ENCODE results near the gene ZCCHC2. TPM values are rescaled to one million over a fixed set of nuclear protein-coding genes. Genes with fewer than 3 reads are reported as not detected.

Gene ZCCHC2
- total RNA-seq, 4 donors from 2014 or later, result 18.9 to 26.1 (median 23.8) TPM

GRCh38 chr18:62523631-62524439 lies 1.0 kb downstream of the ZCCHC2 start:
- no peak for TF ChIP-seq POLR2A (IDR thresholded peaks at IDR 0.05; ENCODE audit: low read depth)
- no peak for TF ChIP-seq POLR2AphosphoS5 (IDR thresholded peaks at IDR 0.05)
- TF ChIP-seq EP300 (IDR thresholded peaks at IDR 0.05), result no peak
- TF ChIP-seq CTCF (IDR thresholded peaks at IDR 0.05), result no peak
- intact Hi-C loops (cut with DNase I), result loop anchor here (5.0 to 10.0 kb wide), 3 partner anchors 97 to 1451 kb away; partner anchors contain the start of genes PHLPP1 and SERPINB8
- H3K36me3 ChIP-seq, result no peaks in the 10 kb centered on the region
- H3K27ac ChIP-seq (replicated peaks in 1 of 4), result peak overlapping the region; percentile 95 to 99 (median 98)
- no peaks in the 10 kb centered on the region for H3K27me3 ChIP-seq
- H3K4me3 ChIP-seq, result peak overlapping the region; percentile 91 to 96 (median 94)
- DNase-seq (ENCODE audit: extremely low spot score), result peak; percentile 91
- 0% methylated on average over 14 of the region's 100 CpGs for WGBS
- H3K4me1 ChIP-seq, result peaks cover 22 to 49% (median 39%) of the 10 kb centered on the region in 4 donors
- H3K9me3 ChIP-seq, result no peaks in the 10 kb centered on the region

- peak; percentile 93 for DNase-seq (ENCODE audit: extremely low spot score)
- intact Hi-C loops (cut with DNase I), result loop anchor here (5.0 to 10.0 kb wide), 4 partner anchors 58 to 1450 kb away; partner anchors contain the start of genes PHLPP1 and SERPINB8
- H3K4me1 ChIP-seq, result peaks cover 28 to 56% (median 46%) of the 10 kb centered on the region in 4 donors
Observed at GRCh38 chr18:62524440-62525200, 1.8 kb downstream of the ZCCHC2 start.

GRCh38 chr18:62525608-62526007 lies 2.8 kb downstream of the ZCCHC2 start:
- Histone ChIP-seq H3K27ac (replicated peaks in 1 of 4) (peak overlapping the region; percentile 95 to 99 (median 98)), H3K27me3 (no peaks in the 10 kb centered on the region), H3K9me3 (no peaks in the 10 kb centered on the region), H3K4me1 (peaks cover 32 to 65% (median 56%) of the 10 kb centered on the region in 4 donors), H3K4me3 (peak overlapping the region; percentile 91 to 96 (median 94)), H3K36me3 (no peaks in the 10 kb centered on the region)
- TF ChIP-seq CTCF (IDR thresholded peaks at IDR 0.05) (no peak), EP300 (IDR thresholded peaks at IDR 0.05) (no peak), POLR2AphosphoS5 (IDR thresholded peaks at IDR 0.05) (no peak), POLR2A (IDR thresholded peaks at IDR 0.05; ENCODE audit: low read depth) (no peak)
- no peak for DNase-seq (ENCODE audit: extremely low spot score)
- intact Hi-C loops (cut with DNase I), result loop anchor here (5.0 to 10.0 kb wide), 3 partner anchors 57 to 1449 kb away; partner anchors contain the start of genes PHLPP1 and SERPINB8
- 73% methylated on average over 9 of the region's 9 CpGs for WGBS

More at GRCh38 chr18:62524440-62525200, 1.8 kb downstream of the ZCCHC2 start:
- Histone ChIP-seq H3K9me3 (no peaks in the 10 kb centered on the region), H3K27me3 (no peaks in the 10 kb centered on the region), H3K27ac (replicated peaks in 1 of 4) (peak overlapping the region; percentile 95 to 99 (median 98)), H3K4me3 (peak overlapping the region; percentile 91 to 96 (median 94)), H3K36me3 (no peaks in the 10 kb centered on the region)
- 6% methylated on average over 19 of the region's 57 CpGs for WGBS
- peak; percentile 29 for TF ChIP-seq POLR2A (IDR thresholded peaks at IDR 0.05; ENCODE audit: low read depth)
- TF ChIP-seq CTCF (IDR thresholded peaks at IDR 0.05), result no peak
- TF ChIP-seq POLR2AphosphoS5 (IDR thresholded peaks at IDR 0.05), result peak; percentile 63 to 69

- Histone ChIP-seq H3K27ac (replicated peaks in 1 of 4) (peak overlapping the region; percentile 95 to 99 (median 98)), H3K9me3 (no peaks in the 10 kb centered on the region), H3K36me3 (no peaks in the 10 kb centered on the region), H3K27me3 (no peaks in the 10 kb centered on the region), H3K4me3 (peak overlapping the region; percentile 91 to 96 (median 94)), H3K4me1 (peaks cover 37 to 65% (median 60%) of the 10 kb centered on the region in 4 donors)
- WGBS, result 3% methylated on average over 25 of the region's 74 CpGs
- TF ChIP-seq POLR2A (IDR thresholded peaks at IDR 0.05; ENCODE audit: low read depth) (peak; percentile 82), CTCF (IDR thresholded peaks at IDR 0.05) (no peak), POLR2AphosphoS5 (IDR thresholded peaks at IDR 0.05) (peak; percentile 87 to 93), EP300 (IDR thresholded peaks at IDR 0.05) (peak; percentile 48)
- peak; percentile 94 for DNase-seq (ENCODE audit: extremely low spot score)
- intact Hi-C loops (cut with DNase I), result loop anchor here (5.0 to 10.0 kb wide), 3 partner anchors 56 to 1448 kb away; partner anchors contain the start of genes PHLPP1 and SERPINB8
Observed at GRCh38 chr18:62526098-62527025, 3.5 kb downstream of the ZCCHC2 start.
